ENCODE data around the gene OR4E2. TPM values are rescaled to one million over a fixed set of nuclear protein-coding genes. Genes with fewer than 3 reads are reported as not detected.

OR4E2 gene
- total RNA-seq, 1 experiment from 2014 or later = not detected

DNA sequence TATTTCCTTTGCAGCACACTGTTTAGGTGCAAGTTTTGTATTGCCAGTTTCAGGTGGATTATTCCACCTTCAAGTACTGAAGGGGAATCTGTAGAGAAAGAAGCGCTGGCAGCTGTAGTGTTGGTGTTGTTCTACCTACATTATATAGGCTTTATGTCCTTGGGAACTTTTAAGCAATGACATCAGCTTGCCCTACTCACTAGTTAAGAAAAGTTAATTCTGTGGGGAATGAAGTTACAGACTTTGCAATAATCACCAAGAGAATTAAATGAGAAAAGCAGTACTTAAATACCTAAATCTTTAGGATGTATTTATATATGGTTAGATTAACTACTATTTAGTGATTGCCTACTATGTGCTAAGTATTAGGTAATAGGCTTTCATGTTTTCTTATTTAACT is 20.1 kb downstream of the OR4E2 start, which contains the start of gene OR4E1:
Gene OR4E1 (minus strand): TSS at position 101 of the 400 bp plus-strand sequence. CDS start 2,883 bp downstream, outside the sequence.
- H3K27ac Mint-ChIP-seq = no peak within 1 kb of the TSS
- no peak within 1 kb of the TSS for H2BK120ac ChIP-seq (ENCODE audit: low read depth, low read length, poor library complexity, severe bottlenecking)

More for the DNA sequence above, 20.1 kb downstream of the OR4E2 start, which contains the start of gene OR4E1:
- H3T11ph ChIP-seq (ENCODE audit: low read length) = no peak within 1 kb of the TSS
- H3K9me3 Mint-ChIP-seq = peaks cover 5 to 13% of the 10 kb centered on the region in 2 experiments; a peak in 4 of 5 replicates
- no peak within 1 kb of the TSS for H2BK20ac ChIP-seq (ENCODE audit: low read depth, low read length, poor library complexity, severe bottlenecking)
- H4K8ac ChIP-seq (replicated peaks; ENCODE audit: insufficient read length, low read depth, low read length) = no peak within 1 kb of the TSS
- no peak within 1 kb of the TSS for H3K4me3 Mint-ChIP-seq
- no peak within 1 kb of the TSS for H2AFZ ChIP-seq (ENCODE audit: low read length)
- H3K4ac ChIP-seq (ENCODE audit: low read depth, low read length) = no peak within 1 kb of the TSS
- no peak within 1 kb of the TSS for H2BK15ac ChIP-seq (ENCODE audit: low read depth, low read length)
- H3K4me1 ChIP-seq (ENCODE audit: insufficient read depth, low read length) = no peaks in the 10 kb centered on the region
- no CpG with 5 or more reads among the region's 1 CpG for WGBS (ENCODE audit: extremely low coverage, insufficient read length, low lambda C conversion rate)
- H3K14ac ChIP-seq (ENCODE audit: insufficient read depth, low read length) = no peak within 1 kb of the TSS
- H4K5ac ChIP-seq (ENCODE audit: insufficient read length, low read depth, low read length) = no peak within 1 kb of the TSS
- no peak within 1 kb of the TSS for H3K23ac ChIP-seq (ENCODE audit: insufficient read length, low read depth, low read length)
- no peaks in the 10 kb centered on the region for H3K4me1 Mint-ChIP-seq
- H3K23me2 ChIP-seq (ENCODE audit: insufficient read length, low read depth, low read length, poor library complexity, severe bottlenecking) = no peaks in the 10 kb centered on the region
- no peak for TF ChIP-seq CTCF (conservative IDR thresholded peaks at IDR 0.05)
- no peak within 1 kb of the TSS for H2BK12ac ChIP-seq (ENCODE audit: insufficient read length, low read depth, low read length)
- H3K27me3 Mint-ChIP-seq (ENCODE audit: low read depth) = peaks cover 6% of the 10 kb centered on the region
- H3K9me3 ChIP-seq (ENCODE audit: control insufficient read depth, low read depth, low read length) = no peaks in the 10 kb centered on the region
- H3K4me2 ChIP-seq (ENCODE audit: insufficient read depth, insufficient read length, low read length) = no peak within 1 kb of the TSS
- H3K27ac ChIP-seq (ENCODE audit: insufficient read length, low read depth, low read length) = no peak within 1 kb of the TSS
- no peak within 1 kb of the TSS for H3K18ac ChIP-seq (ENCODE audit: insufficient read length, low read depth, low read length)
- no peak within 1 kb of the TSS for H2AK5ac ChIP-seq (ENCODE audit: insufficient read length, low read length)
- H4K20me1 ChIP-seq (ENCODE audit: control insufficient read depth, insufficient read depth, insufficient read length) = no peaks in the 10 kb centered on the region
- no peak within 1 kb of the TSS for H4K91ac ChIP-seq (ENCODE audit: insufficient read length, low read depth, low read length)
- H3K56ac ChIP-seq (ENCODE audit: insufficient read length, low read depth, low read length) = no peak within 1 kb of the TSS
- H3K27me3 ChIP-seq (ENCODE audit: insufficient read depth, low read length) = no peaks in the 10 kb centered on the region
- no peaks in the 10 kb centered on the region for H3K79me1 ChIP-seq (ENCODE audit: insufficient read depth, low read depth, low read length, poor library complexity, severe bottlenecking)
- H3K9ac ChIP-seq (ENCODE audit: extremely low read depth, insufficient read length, low read length) = no peak within 1 kb of the TSS
- H2BK5ac ChIP-seq (ENCODE audit: insufficient read length, low read length) = no peak within 1 kb of the TSS
- H3K36me3 Mint-ChIP-seq (ENCODE audit: insufficient read depth in 1 of 3, low read depth in 3 of 3) = no peaks in the 10 kb centered on the region
- no peaks in the 10 kb centered on the region for H3K79me2 ChIP-seq (ENCODE audit: insufficient read depth, low read length)
- no peak for DNase-seq
